Measurements from ENCODE around the gene SLC17A9.
"Not testable (repeated sequence)": the region's sequence is repeated elsewhere in the genome, so short reads cannot be mapped to it uniquely, and the experiment has no call there.

Gene SLC17A9

DNA sequence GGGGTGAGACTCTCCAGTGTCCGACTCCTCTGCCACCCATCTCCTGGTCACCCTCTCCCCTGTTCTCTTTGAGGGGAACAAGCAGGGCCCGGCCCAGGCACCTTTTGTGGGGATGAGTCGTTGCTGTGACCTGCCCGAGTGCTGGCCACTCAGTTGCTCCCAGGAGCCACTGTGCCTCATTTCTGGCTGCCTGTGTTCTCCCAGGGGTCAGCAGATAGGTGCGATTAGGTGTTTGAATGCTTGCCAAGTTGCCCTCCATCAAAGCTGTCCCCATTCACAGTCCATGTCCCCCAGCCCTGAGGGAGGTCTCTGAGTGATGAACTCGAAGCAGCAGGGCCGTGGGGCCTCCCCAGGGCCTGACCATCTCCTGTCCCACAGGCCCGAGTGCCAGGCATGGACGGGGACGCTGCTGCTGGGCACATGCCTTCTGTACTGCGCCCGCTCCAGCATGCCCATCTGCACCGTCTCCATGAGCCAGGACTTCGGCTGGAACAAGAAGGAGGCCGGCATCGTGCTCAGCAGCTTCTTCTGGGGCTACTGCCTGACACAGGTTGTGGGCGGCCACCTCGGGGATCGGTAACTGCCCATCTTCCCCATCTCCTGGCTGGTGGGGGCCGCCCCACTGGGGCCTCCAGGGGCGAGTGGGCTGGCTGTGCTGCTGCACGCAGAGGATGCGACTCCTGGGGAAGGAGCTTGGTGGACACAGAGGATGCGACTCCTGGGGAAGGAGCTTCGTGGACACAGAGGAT, 4.1 kb downstream of the SLC17A9 start:
- no peak for DNase-seq (ENCODE audit: low spot score)

GRCh38 chr20:62957136-62958117, 4.9 kb downstream of the SLC17A9 start:
- DNase-seq (ENCODE audit: low spot score), result no peak

- no peak for DNase-seq (ENCODE audit: low spot score)
Observed at GRCh38 chr20:62958388-62959100, 6.0 kb downstream of the SLC17A9 start.

DNA sequence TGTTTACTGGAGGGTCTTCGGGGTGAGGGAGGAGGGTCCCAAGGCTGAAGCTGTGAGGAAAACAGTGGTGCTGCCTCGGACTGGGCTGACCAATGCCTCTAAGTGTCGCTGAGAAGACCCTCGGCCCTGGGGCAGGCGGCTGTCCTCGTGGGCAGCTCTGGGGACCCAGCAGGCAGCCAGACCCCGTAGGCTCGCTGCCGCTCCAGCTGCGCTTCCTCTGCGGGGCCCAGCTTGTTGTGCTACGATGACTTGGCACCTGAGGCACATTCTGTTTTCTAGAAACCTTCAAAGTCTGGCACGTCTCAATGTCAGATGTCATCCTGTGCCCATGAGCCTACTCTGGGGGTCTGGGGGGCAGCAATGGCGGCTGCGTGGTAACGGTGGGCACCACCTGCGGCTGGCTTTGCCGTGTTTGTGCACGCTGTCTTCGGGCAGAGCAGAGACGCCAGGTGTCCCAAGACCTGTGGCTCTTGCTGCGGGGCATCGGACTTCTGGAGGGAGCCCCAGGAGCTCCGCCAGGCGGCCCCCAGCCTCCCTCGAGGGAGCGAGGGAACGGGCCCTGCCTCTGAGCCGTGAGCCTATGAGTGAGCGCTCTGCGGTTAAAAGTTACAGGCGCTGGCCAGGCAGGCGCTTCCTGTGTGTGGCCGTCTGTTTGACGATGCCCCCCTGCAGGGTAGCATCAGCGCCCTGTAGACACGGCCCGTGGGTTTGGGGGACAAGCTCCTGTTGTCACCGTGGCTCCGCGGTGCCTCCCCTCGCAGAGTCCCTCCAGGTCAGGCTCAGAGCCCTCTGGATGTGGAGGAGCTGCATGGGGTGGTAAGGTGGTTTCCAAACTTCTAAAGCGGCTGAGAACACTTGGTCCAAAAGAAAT, 6.8 kb downstream of the SLC17A9 start:
- DNase-seq (ENCODE audit: low spot score), result no peak

DNA sequence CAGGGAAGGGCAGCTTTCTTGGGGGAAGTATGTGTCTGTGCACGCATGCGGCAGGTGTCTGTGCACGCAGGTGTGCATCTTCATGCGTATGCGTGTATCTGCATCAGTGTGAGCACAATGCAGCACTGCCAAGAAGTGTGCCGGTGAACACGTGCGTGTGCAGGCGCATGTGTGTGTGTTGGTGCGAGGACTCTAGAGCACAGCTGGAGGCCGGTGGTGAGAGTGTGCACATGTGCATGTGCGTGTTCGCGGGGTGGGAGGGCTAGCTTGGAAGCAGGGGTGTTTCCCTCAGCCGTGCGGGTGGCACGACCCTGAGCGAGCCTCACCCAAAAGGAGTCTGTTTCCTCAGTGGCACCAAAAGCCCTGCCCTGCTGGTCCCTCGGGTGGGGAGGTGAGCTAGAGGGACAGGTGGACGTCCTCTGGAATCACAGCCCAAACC, 7.5 kb downstream of the SLC17A9 start:
- DNase-seq (ENCODE audit: low spot score), result no peak

DNA sequence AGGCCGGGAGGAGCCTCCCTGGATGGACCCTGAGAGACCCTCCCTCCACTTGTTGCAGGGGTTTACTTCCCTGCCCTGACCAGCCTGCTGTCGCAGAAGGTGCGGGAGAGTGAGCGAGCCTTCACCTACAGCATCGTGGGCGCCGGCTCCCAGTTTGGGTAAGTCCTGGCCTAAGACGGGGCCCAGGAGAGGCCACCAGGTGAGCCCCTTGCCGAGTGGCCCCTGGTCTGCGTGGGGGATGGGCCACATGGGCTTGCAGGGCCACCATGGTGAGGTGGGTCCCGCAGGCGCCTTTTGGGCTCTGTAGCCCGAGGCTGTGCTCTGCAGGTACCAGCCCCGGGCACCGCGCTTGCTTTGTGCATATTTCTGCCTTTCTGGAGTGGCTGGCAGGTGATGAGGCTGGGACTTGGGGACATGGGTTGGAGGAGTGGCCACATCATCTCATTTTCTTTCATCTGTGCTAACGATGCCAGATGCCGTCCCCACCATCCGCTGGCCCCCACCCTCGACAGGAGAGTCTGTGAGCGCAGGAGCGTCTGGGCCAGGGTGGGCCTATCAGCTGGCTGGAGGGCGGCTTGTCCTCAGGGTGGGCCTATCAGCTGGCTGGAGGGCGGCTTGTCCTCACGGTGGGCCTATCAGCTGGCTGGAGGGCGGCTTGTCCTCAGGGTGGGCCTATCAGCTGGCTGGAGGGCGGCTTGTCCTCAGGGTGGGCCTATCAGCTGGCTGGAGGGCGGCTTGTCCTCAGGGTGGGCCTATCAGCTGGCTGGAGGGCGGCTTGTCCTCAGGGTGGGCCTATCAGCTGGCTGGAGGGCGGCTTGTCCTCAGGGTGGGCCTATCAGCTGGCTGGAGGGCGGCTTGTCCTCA, 8.2 kb downstream of the SLC17A9 start:
- not testable (repeated sequence) for DNase-seq (ENCODE audit: low spot score)

DNA sequence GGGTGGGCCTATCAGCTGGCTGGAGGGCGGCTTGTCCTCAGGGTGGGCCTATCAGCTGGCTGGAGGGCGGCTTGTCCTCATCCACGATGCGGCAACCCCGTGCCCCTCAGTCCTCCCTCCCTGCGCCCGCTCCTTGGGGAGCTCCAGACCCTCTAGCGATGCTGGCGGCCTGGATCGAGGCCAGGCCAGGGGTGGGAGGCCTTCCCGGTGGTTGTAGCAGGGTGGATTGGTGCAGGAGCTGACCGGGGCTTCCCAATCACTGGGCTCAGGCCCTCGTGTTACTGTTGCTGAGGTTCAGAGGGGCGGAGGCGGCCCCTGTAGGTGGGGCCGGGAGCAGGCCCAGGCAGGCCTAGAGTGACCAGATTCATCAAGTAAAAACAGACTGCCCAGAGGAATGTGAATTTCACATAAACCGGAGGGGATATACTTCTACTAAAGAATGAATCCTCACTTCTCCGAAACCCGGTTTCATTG, 8.8 kb downstream of the SLC17A9 start:
- no peak for DNase-seq (ENCODE audit: low spot score)

GRCh38 chr20:62961799-62962198, 9.3 kb downstream of the SLC17A9 start:
- no peak for DNase-seq (ENCODE audit: low spot score)

DNA sequence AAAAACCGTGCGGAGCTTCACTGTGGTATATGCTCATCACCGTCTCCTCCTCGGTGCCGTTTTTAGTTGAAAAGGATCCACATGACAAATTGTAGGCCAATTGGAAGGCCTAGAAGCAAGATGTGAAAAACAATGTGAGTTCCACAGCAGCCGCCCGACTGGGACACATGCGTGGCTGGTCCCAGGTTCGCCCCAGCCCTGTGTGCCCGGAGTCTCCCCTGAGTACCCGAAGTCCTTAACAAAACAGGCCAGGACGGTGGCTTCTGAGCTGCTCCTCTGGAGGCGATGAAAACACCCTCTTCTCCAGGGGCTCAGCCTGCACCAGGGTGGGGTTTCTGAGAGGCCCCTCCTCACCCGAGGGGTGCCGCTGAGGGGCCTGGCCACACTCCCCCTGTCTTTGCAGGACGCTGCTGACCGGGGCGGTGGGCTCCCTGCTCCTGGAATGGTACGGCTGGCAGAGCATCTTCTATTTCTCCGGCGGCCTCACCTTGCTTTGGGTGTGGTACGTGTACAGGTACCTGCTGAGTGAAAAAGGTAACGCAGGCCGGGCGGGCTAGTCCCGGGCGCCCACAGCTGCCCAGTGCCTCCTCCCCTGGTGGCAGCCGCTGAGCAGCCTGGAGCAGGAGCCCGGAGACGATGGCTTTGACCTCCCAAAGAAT, 9.8 kb downstream of the SLC17A9 start:
- DNase-seq (ENCODE audit: low spot score), result no peak

DNA sequence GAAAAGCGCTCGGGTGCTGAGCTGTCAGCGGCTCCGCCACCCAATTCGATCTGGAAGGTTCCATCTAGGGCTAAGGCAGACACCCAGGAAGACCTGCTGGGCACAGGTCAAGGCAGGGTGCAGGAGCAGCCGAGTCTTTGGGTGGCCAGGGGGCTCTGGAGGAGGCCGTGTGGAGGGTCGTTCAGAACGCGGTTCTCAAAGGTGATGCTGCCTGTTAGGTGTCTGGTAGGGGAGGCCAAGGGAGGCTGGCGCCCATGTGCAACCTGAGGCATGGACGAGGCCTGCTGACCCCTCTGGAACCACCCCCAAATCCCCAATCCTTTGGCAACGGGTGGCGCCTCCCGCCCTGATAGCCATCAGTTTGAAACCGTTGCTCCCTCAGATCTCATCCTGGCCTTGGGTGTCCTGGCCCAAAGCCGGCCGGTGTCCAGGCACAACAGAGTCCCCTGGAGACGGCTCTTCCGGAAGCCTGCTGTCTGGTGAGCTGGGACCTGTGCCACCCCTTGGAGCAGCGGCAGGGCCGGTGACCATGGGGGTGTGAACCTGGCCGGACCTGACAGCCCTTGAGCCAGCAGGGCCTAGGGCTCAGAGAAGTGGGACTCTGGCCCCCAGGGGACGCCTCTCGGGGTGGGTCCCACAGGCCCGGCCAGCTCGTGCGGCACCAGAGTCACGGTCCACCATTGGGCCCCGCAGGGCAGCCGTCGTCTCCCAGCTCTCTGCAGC, 10.5 kb downstream of the SLC17A9 start:
- no peak for DNase-seq (ENCODE audit: low spot score)

DNA sequence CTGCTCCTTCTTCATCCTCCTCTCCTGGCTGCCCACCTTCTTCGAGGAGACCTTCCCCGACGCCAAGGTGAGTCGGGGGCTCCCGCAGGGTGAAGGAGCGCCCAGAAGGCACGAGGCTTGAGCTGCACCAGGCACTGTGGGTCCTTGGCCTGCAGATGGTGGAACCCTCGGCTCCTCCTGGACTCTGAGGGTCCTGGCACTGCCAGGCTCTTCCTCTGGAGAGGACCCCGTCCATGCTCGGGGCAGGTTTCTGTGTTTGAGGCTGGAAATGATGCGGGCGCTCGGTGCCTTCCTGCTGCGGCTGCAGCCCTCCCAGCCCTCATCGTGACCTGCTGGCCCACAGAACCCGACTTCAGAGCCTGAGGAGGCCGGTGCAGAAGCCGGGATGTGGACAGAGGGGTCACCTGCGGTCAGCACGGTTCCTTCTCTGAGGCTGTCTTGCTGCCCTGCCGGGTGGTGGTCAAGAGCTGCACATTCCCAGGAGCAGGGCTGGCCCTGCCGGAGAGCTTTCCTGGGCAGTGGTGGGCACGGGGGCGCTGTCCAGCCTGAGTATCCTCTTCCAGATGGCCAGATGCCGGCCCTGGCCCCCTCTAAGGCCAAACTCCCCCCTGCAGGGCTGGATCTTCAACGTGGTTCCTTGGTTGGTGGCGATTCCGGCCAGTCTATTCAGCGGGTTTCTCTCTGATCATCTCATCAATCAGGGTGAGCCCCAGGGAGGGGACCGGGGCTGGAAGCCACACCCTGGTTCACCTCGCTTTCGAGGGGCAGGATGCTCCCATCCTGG, 11.3 kb downstream of the SLC17A9 start:
- no peak for DNase-seq (ENCODE audit: low spot score)

GRCh38 chr20:62964700-62965099, 12.2 kb downstream of the SLC17A9 start:
- DNase-seq (ENCODE audit: low spot score), result peak; percentile 44

DNA sequence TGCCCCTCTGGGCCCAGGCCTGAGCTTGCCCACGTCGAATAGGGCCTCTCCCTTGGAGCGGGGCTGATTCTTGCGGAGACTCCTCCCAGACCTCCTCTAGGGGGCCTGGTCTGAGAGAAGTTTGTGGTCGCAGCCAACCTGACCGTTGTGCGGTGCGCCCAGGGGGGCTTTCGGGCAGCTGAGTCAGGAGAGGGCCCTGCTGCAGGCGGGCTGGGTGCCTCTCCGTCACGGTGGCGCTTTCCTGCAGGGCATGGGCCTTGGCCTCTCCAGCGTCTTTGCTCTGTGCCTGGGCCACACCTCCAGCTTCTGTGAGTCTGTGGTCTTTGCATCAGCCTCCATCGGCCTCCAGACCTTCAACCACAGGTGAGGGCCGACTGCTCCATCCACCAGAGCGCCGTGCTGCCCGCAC, 12.9 kb downstream of the SLC17A9 start:
- DNase-seq (ENCODE audit: low spot score), result no peak

- no peak for DNase-seq (ENCODE audit: low spot score)
Observed at GRCh38 chr20:62966212-62967148, 14.0 kb downstream of the SLC17A9 start.

GRCh38 chr20:62967149-62967501, 14.6 kb downstream of the SLC17A9 start:
- DNase-seq (ENCODE audit: low spot score), result no peak

DNA sequence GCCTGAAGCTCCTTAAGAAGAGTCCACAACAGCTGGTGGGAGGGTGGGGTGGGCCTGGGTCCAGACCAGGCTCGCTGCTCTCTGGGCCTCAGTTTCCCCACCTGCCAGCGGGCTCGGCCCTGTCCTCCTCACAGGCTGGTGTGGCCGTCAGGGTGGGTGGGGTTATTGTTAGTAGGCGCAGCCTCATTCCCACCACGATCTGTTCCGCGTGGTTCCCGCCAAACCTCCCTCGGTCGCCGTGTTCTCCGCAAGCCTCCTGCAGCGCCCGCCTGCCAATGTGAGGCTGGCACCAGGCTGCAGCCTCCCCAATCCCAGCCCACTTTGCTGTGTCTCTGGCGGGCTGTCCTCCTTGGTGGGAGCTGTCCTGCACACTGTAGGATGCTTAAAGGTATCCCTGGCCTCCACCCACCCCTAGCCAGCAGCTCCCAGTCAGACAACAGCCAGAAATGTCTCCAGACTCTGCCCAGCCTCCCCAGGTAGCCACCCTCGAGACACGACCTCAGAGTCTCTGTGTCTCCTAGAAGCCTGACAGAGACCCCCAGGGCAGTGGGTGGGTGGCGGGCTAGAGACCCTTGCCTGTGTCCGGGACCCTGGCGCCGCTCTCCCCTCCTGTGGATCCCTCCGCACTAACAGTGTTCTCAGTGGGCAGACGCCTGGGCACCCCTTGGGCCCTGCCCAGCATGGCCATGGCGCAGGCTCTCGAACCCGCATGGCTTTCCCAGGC, 15.3 kb downstream of the SLC17A9 start:
- no peak for DNase-seq (ENCODE audit: low spot score)
